Putamen (tissue), 1 donor: ENCODE results near the gene IRF4.

Experiments
- DNase-seq: peaks from one replicate; pipeline ENCODE4 v3.0.0-alpha.2; 2016; ENCODE audit warnings: low spot score

The IRF4 gene

GRCh38 chr6:353642-354614 lies 37.6 kb upstream of the IRF4 start:
- DNase-seq = no peak

DNA sequence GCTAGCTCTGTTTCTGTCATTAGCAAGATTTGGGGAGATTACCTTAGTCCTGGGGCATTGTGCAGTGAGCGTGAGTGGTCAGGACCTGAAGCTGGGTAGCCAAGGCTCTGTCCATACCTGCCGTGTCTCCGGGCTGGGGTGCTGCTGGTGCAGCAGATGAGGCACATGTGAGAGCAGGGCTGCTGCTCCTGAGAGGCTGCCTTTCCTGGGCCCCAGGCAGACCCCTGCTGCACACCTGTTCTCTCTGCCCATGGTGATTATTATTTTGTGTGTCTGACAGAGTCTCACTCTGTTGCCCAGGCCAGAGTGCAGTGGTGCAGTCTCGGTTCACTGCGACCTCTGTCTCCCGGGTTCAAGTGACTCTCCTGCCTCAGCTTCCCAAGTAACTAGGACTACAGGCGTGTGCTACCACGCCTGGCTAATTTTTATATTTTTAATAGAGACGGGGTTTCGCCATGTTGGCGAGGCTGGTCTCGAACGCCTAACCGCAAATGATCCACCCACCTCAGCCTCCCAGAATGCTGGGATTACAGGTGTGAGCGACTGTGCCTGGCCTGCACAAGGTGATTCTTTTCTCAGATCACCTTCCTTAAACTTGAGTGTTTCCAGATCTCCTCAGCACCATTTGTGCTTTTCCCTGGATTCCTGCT lies 36.8 kb upstream of the IRF4 start:
- DNase-seq = no peak

DNA sequence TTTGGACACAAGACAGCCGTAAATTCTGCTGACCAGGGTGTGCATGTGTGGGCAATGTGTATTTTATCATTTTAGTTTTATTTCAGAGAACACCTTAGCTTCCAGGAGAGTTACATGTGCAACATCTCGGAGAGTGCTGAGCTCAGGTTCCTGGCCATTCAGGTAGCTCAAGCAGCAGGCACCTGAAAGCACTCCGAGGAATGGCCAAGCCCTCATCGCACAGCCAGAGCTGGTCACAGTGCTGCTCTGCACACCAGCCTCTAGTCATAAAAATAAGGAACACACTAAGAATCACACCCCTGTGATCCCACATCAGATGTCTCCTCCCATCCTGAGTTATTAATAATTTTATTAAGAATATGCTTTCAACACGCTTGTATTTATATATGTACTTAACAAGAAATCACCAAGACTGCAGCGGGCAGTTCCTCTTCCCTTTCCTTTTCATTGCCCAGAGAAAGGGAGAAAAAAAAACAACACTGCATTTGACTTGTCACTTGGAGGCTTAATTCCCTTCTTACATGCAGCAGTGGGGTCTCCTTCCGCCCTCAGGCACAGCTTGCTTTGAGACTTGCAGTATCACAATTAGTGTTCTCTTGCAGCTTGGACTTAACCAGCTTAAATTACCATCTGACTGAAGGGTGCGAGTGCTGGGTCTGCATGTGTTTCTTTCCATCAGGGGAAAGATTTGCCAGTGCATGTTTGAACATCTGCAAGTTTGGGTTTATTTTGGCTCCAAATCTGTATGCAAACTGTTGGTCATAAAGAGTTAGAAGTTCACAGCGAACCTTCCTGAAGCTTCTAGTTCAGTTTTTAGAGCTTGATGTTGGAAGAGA lies 36.0 kb upstream of the IRF4 start:
- DNase-seq = no peak

- no peak for DNase-seq
Observed at GRCh38 chr6:356828-357251, 34.7 kb upstream of the IRF4 start.

GRCh38 chr6:357261-357790 lies 34.2 kb upstream of the IRF4 start:
- no peak for DNase-seq

- no peak for DNase-seq
Observed at GRCh38 chr6:357791-358341, 33.7 kb upstream of the IRF4 start.

DNA sequence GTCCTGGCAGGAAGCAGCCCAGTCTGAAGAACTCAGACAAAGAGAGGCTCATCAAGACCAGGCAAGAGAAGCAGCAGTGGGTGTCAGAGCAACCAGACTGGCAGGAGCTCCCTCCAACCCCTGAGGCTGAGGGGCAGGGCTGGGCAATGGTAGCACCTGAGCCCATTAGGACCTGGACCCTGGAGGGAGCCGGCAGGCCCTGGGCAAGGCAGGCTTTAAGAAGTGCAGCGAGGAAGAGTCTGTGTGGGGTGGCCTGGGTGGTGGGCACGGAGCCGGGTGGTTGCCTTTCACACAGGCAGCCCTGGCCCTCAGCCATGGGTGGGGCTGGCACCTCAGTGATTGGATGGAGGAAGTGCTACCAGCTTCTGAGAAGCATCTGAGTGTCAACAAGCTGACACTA lies 33.1 kb upstream of the IRF4 start:
- no peak for DNase-seq

GRCh38 chr6:358847-359246 lies 32.7 kb upstream of the IRF4 start:
- DNase-seq = no peak

DNA sequence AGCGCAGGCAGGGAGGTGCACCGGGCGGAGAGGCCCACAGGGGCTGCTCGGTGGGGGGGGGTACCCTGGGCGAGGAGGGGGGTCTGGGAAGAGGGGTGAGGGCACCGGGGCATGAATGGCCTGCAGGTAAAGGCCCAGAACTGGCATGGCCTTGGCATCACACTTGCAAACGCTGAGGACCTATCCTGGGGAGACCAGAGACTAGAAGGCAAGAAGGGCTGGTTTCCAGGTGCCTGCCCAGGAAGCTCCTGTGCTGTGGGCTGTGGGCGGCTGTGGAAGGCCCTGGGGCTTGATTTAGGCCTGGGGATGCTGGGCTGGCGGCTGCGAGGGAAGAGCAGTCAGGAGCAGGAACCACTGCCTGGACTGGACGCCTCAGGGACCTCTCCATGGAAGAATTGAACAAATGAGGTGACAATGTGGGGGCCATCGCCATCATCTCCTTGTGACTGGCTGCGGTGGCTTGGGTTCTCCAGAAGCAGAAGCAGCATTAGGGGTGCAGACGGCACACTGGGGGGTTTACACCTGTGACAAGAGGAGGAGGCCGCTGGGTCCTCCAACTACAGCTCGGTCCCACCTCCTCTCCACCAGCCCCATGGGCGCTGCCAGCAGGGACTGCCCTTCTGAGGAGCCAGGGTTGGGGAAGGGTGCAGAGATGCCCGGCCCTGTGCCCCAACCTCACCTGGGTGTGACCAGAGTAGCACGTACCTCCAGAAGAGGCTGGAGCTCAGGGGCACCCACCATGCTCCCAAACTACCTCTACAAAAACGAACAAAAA lies 32.1 kb upstream of the IRF4 start:
- DNase-seq = no peak

- no peak for DNase-seq
Observed at GRCh38 chr6:360349-360748, 31.2 kb upstream of the IRF4 start.

GRCh38 chr6:360764-361373 lies 30.7 kb upstream of the IRF4 start:
- no peak for DNase-seq

- no peak for DNase-seq
Observed at GRCh38 chr6:361411-362132, 30.0 kb upstream of the IRF4 start.

- no peak for DNase-seq
Observed at GRCh38 chr6:362231-362923, 29.2 kb upstream of the IRF4 start.

DNA sequence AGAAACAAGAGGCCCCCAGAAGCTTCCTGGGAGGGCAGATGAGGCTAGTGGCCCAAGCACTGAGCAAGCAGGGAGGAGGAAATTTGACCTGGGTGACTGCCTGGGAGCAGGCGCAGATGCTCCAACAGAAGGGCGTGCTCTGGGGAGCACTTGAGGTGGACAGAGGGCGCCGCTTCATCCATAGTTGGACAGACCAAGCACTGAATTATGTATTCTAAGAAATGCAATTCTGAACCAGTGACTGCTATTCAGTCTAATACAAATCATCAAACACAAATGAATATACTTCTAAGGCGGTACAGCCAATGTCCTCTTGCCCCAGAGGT lies 28.7 kb upstream of the IRF4 start:
- DNase-seq = no peak

DNA sequence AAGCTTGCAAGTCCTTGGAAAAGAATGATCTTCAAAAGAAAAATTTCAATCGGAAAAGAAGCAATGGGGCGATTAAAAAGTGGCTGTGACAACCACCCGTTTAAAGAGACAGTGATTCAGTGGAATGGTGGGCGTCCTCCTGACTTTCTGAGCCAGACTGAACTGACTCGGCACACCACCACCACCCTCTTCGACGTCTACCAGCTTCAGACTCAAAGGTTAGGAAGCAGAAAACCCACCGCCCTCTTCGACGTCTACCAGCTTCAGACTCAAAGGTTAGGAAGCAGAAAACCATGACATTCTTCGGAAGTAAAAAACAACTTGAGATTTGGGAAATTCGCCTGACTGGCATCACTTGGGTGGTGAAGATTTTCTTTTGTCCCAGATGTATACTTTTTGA lies 28.3 kb upstream of the IRF4 start:
- no peak for DNase-seq

DNA sequence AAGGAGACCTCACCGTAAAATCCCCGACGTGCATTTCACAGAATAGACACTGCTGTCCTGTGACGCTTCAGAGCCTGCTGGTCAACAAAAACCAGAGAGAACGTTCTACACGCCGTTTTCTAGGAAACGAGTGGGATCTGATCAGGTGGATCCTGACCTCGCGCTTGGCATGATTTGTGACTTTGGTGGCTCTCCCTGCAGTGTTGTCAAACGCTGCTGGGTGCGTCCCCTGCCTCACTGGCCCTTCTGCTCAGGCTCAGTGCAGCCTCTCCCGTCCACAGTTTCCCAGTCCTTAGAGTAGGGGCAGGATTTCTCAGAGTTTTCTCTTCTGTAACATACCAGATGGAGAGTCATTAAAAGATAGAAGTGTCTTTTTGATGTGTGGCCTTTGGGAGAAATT lies 27.6 kb upstream of the IRF4 start:
- no peak for DNase-seq

DNA sequence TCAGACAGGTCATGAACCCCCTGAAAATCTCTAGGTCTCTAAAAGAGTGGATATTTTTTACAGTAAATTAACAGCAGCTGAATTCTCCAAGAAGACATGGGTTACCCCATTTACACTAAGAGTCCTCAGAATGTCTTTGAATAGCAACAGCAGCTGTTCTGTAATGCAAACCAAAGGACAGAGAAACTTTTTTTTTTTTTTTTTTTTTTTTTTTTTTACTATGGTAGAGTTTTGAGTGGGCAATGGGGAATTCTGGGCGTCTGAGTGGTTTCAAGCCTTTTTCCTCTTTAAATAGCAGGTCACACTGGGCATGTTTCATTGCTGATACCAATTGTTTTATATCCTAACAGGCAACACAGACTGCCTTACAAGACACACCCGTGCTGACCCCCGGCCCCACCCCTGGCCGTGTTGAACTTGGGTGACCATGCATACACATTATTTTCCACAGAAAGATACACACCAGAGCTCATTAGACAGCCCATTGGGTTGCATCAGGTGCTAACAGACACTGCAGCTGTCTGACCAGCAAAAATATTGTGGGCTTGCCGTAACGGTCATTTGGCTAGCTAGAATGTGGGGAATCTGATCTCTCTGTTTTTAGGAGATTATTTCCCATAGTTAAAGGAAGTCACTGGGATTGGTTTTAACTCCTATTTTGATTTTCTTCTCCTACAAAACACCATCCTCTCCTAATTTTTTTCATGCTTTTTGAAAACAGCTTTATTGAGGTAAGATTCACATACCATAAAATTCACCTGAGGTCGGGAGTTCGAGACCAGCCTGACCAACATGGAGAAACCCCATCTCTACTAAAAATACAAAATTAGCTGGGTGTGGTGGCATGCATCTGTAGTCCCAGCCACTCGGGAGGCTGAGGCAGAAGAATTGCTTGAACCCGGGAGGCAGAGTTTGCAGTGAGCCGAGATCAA lies 26.7 kb upstream of the IRF4 start:
- no peak for DNase-seq

DNA sequence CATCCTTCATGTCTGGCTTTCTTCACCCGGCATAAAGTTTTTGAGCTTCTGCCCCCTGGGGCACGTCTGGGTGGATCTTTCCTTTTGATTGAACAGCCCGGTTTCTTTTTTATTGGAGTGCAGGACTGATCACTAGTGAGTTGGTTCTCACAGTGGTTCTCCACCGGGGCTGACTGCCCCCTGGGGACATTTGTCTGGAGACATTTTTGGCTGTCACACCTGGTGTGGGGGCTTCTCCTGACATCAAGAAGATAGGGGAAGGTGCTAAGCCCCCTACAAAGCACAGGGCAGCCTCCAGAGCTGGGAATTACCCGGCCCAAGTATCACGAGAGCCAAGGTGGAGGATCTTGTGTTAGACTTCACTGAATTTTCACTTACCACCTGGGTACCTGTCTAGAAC lies 25.7 kb upstream of the IRF4 start:
- no peak for DNase-seq
